Omental fat pad (tissue), 4 donors: Measurements from ENCODE around the gene KLHL22. TPM values are rescaled to one million over a fixed set of nuclear protein-coding genes. Genes with fewer than 3 reads are reported as not detected.
A peak's percentile ranks its signal among the peaks of the same experiment; 100 is the strongest.

ENCODE experiments used
- ATAC-seq: fragments of 150-250 bp; one replicate; pipeline ENCODE4 v1.9.1; 2016; ENCODE audit warnings: mild to moderate bottlenecking, moderate library complexity; ENCODE audit not compliant: low FRiP score
- DNase-seq: peaks from one replicate; pipeline ENCODE4 v3.0.0-alpha.2; 2019; ENCODE audit warnings: low spot score
- CTCF ChIP-seq, 3 donors: fragments of 450-650 bp; IDR thresholded peaks; one replicate each; pipeline ENCODE4 v1.5.1; 2016 to 2017; ENCODE audit warnings: antibody characterized with exemption in 3 of 3, mild to moderate bottlenecking in 3 of 3, moderate library complexity in 2 of 3
- total RNA-seq, 4 donors: library from RNA; depleted of rRNA; stranded (reverse); fragments of >200 nt; gene quantifications; one replicate each; pipeline ENCODE4 v1.1.0, GENCODE V29; 2016

KLHL22 gene
- total RNA-seq, 4 donors from 2014 or later: 19.8 to 45.0 (median 32.9) TPM

GRCh38 chr22:20398420-20398819 is 97.2 kb downstream of the KLHL22 start:
- DNase-seq (no peak), ATAC-seq (no peak)
- no peak for TF ChIP-seq CTCF (IDR thresholded peaks at IDR 0.05)

GRCh38 chr22:20397498-20397897 is 98.1 kb downstream of the KLHL22 start:
- TF ChIP-seq CTCF (IDR thresholded peaks at IDR 0.05): no peak
- DNase-seq (no peak), ATAC-seq (no peak)

- ATAC-seq: no peak
- TF ChIP-seq CTCF (IDR thresholded peaks at IDR 0.05): no peak
- no peak for DNase-seq
These were observed 99.0 kb downstream of the KLHL22 start for GRCh38 chr22:20396639-20397038.

GRCh38 chr22:20395907-20396287 is 99.7 kb downstream of the KLHL22 start:
- ATAC-seq (no peak), DNase-seq (no peak)
- TF ChIP-seq CTCF (IDR thresholded peaks at IDR 0.05): no peak

- no peak for TF ChIP-seq CTCF (IDR thresholded peaks at IDR 0.05)
- no peak for DNase-seq
- no peak for ATAC-seq
These were observed 100.3 kb downstream of the KLHL22 start for GRCh38 chr22:20395181-20395906.

GRCh38 chr22:20393705-20394476 is 101.7 kb downstream of the KLHL22 start, which contains the start of gene ZNF74:
TSS of gene ZNF74 (plus strand) at chr22:20394151. CDS start at chr22:20394629, 478 bp downstream.
- TF ChIP-seq CTCF (IDR thresholded peaks at IDR 0.05): no peak
- peak; percentile 86 for ATAC-seq
- peak; percentile 55 for DNase-seq
